CD14-positive monocyte (primary cell): ENCODE results near the gene NPC2. TPM values are rescaled to one million over a fixed set of nuclear protein-coding genes. Genes with fewer than 3 reads are reported as not detected.

Experiments used
- DNase-seq, 3 donors: peaks; one replicate each; pipeline ENCODE4 v3.0.0-alpha.2; 2011 to 2022
- H2AFZ ChIP-seq: 2 replicates; pipeline ENCODE4 v1.6.0; 2012; ENCODE audit warnings: mild to moderate bottlenecking, low read depth, low read length, inconsistent platforms; ENCODE audit not compliant: insufficient read depth, poor library complexity, severe bottlenecking
- H3K27ac ChIP-seq, 2 donors: 1 replicate in 1 of 2; 2 replicates in 1 of 2; pipeline ENCODE4 v1.5.1; 2012 to 2013; ENCODE audit warnings: low read length in 2 of 2, control low read depth in 1 of 2, inconsistent platforms in 1 of 2, low read depth in 1 of 2, mild to moderate bottlenecking in 1 of 2
- H3K27me3 ChIP-seq, 2 donors: one replicate each; pipeline versions ENCODE4 v1.6.0 to v1.6.1; 2011 to 2013; ENCODE audit warnings: low read length in 2 of 2; ENCODE audit not compliant: control insufficient read depth in 2 of 2, insufficient read depth in 2 of 2
- H3K36me3 ChIP-seq, 2 donors: replicated peaks in 1 of 2; 1 replicate in 1 of 2; 2 replicates in 1 of 2; pipeline versions ENCODE4 v1.5.1 to v1.6.1; 2012 to 2013; ENCODE audit warnings: low read length in 2 of 2, control low read depth in 1 of 2, inconsistent platforms in 1 of 2, mild to moderate bottlenecking in 1 of 2; ENCODE audit not compliant: insufficient read depth in 2 of 2, control insufficient read depth in 1 of 2
- H3K4me1 ChIP-seq, 2 donors: 1 replicate in 1 of 2; 2 replicates in 1 of 2; pipeline versions ENCODE4 v1.5.1 to v1.6.1; 2012 to 2013; ENCODE audit warnings: low read length in 2 of 2, control low read depth in 1 of 2, inconsistent platforms in 1 of 2, mild to moderate bottlenecking in 1 of 2, moderate library complexity in 1 of 2; ENCODE audit not compliant: insufficient read depth in 2 of 2, control insufficient read depth in 1 of 2
- H3K4me2 ChIP-seq: replicated peaks from 2 replicates; pipeline ENCODE3; 2012; ENCODE audit warnings: low read length, moderate library complexity, mild to moderate bottlenecking; ENCODE audit not compliant: poor library complexity, severe bottlenecking; ENCODE audit errors: extremely low read depth
- H3K4me3 ChIP-seq, 3 experiments: fragments of 200-600 bp in 1 of 3; sonication (generic) in 1 of 3; replicated peaks in 1 of 3; 1 replicate in 2 of 3; 2 replicates in 1 of 3; pipeline ENCODE4 v1.5.1; 2011 to 2013; ENCODE audit warnings: low read length in 3 of 3, mild to moderate bottlenecking in 3 of 3, control low read depth in 2 of 3, low read depth in 2 of 3, inconsistent platforms in 1 of 3, moderate library complexity in 1 of 3
- H3K79me2 ChIP-seq: 2 replicates; pipeline ENCODE4 v1.6.0; 2012; ENCODE audit warnings: mild to moderate bottlenecking, control low read depth, inconsistent platforms, low read length, moderate library complexity; ENCODE audit not compliant: insufficient read depth
- H3K9ac ChIP-seq: 2 replicates; pipeline ENCODE4 v1.6.0; 2017; ENCODE audit warnings: low read length, mild to moderate bottlenecking; ENCODE audit not compliant: insufficient read depth, poor library complexity, severe bottlenecking
- H3K9me3 ChIP-seq, 2 donors: replicated peaks in 1 of 2; 1 replicate in 1 of 2; 2 replicates in 1 of 2; pipeline versions ENCODE4 v1.5.1 to v1.6.1; 2012 to 2013; ENCODE audit warnings: low read length in 2 of 2, control low read depth in 1 of 2; ENCODE audit not compliant: control insufficient read depth in 1 of 2, insufficient read depth in 1 of 2
- H4K20me1 ChIP-seq: 2 replicates; pipeline ENCODE4 v1.6.0; 2012; ENCODE audit warnings: mild to moderate bottlenecking, low read length, control low read depth, moderate library complexity; ENCODE audit not compliant: insufficient read depth
- H3K27ac Mint-ChIP-seq, 7 donors: one replicate each; pipeline ENCODE4 v1.8.0; 2020; ENCODE audit warnings: mild to moderate bottlenecking in 7 of 7, mixed read lengths in 7 of 7, moderate library complexity in 6 of 7, inconsistent platforms in 2 of 7
- H3K27me3 Mint-ChIP-seq, 3 donors: one replicate each; pipeline ENCODE4 v1.8.0; 2021 to 2022; ENCODE audit warnings: low read depth in 3 of 3, mild to moderate bottlenecking in 3 of 3, mixed read lengths in 3 of 3, moderate library complexity in 3 of 3, inconsistent platforms in 1 of 3
- H3K36me3 Mint-ChIP-seq, 2 donors: one replicate each; pipeline ENCODE4 v1.8.0; 2020; ENCODE audit warnings: mixed read lengths in 2 of 2, inconsistent platforms in 1 of 2, mild to moderate bottlenecking in 1 of 2
- H3K4me1 Mint-ChIP-seq: one replicate; pipeline ENCODE4 v1.8.0; 2020; ENCODE audit warnings: mild to moderate bottlenecking, mixed read lengths
- H3K4me3 Mint-ChIP-seq, 2 donors: one replicate each; pipeline ENCODE4 v1.8.0; 2020; ENCODE audit warnings: mild to moderate bottlenecking in 2 of 2, mixed read lengths in 2 of 2, moderate library complexity in 1 of 2
- H3K9me3 Mint-ChIP-seq, 7 donors: one replicate each; pipeline ENCODE4 v1.8.0; 2020 to 2022; ENCODE audit warnings: mixed read lengths in 7 of 7, mild to moderate bottlenecking in 6 of 7, moderate library complexity in 6 of 7, inconsistent platforms in 2 of 7
- WGBS: methylation state at CpG from one replicate; pipeline ENCODE4 v1.1.5; 2013; ENCODE audit warnings: missing lambda C conversion rate; ENCODE audit not compliant: insufficient coverage; 5-methylcytosine and 5-hydroxymethylcytosine counted together
- intact Hi-C, 2 donors: fragments of 100-400 bp; cut with micrococcal nuclease; formaldehyde crosslinking; loops; one replicate each; pipeline versions ENCODE4 v1.15.0 to v1.15.1; 2023
- polyA minus RNA-seq: library from RNA; depleted of rRNA, polyadenylated mRNA; stranded (reverse); fragments of >200 nt; gene quantifications from 2 replicates; pipeline ENCODE4 v1.2.3, GENCODE V29; 2012
- polyA plus RNA-seq, 3 donors: library from polyadenylated mRNA; depleted of rRNA in 1 of 3; unstranded in 2 of 3; stranded (reverse) in 1 of 3; fragments of 300-500 nt in 2 of 3; fragments of >200 nt in 1 of 3; fragmentation: Illumina TruSeq in 2 of 3; gene quantifications; 1 replicate in 2 of 3; 2 replicates in 1 of 3; pipeline ENCODE4 v1.2.3, GENCODE V29; 2012 to 2021
- total RNA-seq, 12 experiments: library from RNA in 1 of 12; stranded (reverse) in 1 of 12; fragments of 120-200 nt in 1 of 12; gene quantifications; one replicate each; pipeline ENCODE4 v1.2.4 and lab custom pipeline; 2013 to 2026; ENCODE audit warnings: mixed read lengths in 6 of 12, inconsistent platforms in 1 of 12
- TF ChIP-seq, protein P1 (sequence below): fragments of 200-600 bp; IDR thresholded peaks from one replicate; pipeline ENCODE4 v1.8.0; 2022; ENCODE audit warnings: antibody characterized with exemption, mild to moderate bottlenecking

The NPC2 gene
- 581 TPM for total RNA-seq (2013)
- polyA plus RNA-seq: 1,000 to 10,000 TPM in 1 of 3 donors, 100 to 1,000 TPM in 2; 675 to 1,159 (median 772) TPM
- polyA minus RNA-seq: 177 and 476 TPM in 2 replicates
- total RNA-seq (lab: John Stamatoyannopoulos, UW): 47.8 to 170 (median 134) reads per million in 11 experiments

GRCh38 chr14:74492776-74493342 lies at the start of gene NPC2:
NPC2 (minus strand) TSS chr14:74493305; CDS start chr14:74493274, 31 bp downstream.
- Mint-ChIP-seq H3K27me3 (peaks cover 0 to 1% (median 0%) of the 10 kb centered on the region in 3 donors), H3K36me3 (peaks cover 6 to 16% of the 10 kb centered on the region in 2 donors), H3K4me3 (peak within 1 kb of the TSS; percentile 84 to 92), H3K4me1 (peaks cover 45% of the 10 kb centered on the region), H3K9me3 (no peaks in the 10 kb centered on the region), H3K27ac (peak within 1 kb of the TSS in 6 of 7 donors; percentile 87 to 94 (median 92))
- Histone ChIP-seq H3K9ac (peak within 1 kb of the TSS; percentile 98), H3K9me3 (no peaks in the 10 kb centered on the region), H3K4me3 (peak within 1 kb of the TSS; percentile 75 to 97 (median 86)), H3K4me1 (peaks cover 57 to 64% of the 10 kb centered on the region in 2 donors), H3K36me3 (no peaks in the 10 kb centered on the region), H2AFZ (peak within 1 kb of the TSS; percentile 91), H3K79me2 (peaks cover 58% of the 10 kb centered on the region), H3K27me3 (no peaks in the 10 kb centered on the region), H3K4me2 (peak within 1 kb of the TSS; percentile 92), H4K20me1 (peaks cover 50% of the 10 kb centered on the region), H3K27ac (peak within 1 kb of the TSS; percentile 90 to 98)
- 0% methylated on average over 33 of the region's 35 CpGs for WGBS
- DNase-seq: peak in 1 of 3 donors; percentile 45
- TF ChIP-seq, protein P1, sequence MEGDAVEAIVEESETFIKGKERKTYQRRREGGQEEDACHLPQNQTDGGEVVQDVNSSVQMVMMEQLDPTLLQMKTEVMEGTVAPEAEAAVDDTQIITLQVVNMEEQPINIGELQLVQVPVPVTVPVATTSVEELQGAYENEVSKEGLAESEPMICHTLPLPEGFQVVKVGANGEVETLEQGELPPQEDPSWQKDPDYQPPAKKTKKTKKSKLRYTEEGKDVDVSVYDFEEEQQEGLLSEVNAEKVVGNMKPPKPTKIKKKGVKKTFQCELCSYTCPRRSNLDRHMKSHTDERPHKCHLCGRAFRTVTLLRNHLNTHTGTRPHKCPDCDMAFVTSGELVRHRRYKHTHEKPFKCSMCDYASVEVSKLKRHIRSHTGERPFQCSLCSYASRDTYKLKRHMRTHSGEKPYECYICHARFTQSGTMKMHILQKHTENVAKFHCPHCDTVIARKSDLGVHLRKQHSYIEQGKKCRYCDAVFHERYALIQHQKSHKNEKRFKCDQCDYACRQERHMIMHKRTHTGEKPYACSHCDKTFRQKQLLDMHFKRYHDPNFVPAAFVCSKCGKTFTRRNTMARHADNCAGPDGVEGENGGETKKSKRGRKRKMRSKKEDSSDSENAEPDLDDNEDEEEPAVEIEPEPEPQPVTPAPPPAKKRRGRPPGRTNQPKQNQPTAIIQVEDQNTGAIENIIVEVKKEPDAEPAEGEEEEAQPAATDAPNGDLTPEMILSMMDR: no peak
- intact Hi-C loops: loop anchor here (2.0 to 5.0 kb wide), 2 partner anchors 124 to 406 kb away; no protein-coding TSS in a partner anchor

GRCh38 chr14:74542056-74542685 lies 49.1 kb upstream of the NPC2 start:
- H3K36me3 Mint-ChIP-seq: no peaks in the 10 kb centered on the region
- Histone ChIP-seq H3K36me3 (no peaks in the 10 kb centered on the region), H3K4me2 (no peak overlapping the region), H4K20me1 (no peaks in the 10 kb centered on the region), H3K9ac (no peak overlapping the region), H2AFZ (no peak overlapping the region), H3K4me3 (no peak overlapping the region), H3K79me2 (no peaks in the 10 kb centered on the region), H3K27ac (no peak overlapping the region), H3K27me3 (no peaks in the 10 kb centered on the region), H3K4me1 (no peaks in the 10 kb centered on the region), H3K9me3 (no peaks in the 10 kb centered on the region)
- no peak for DNase-seq
- no peaks in the 10 kb centered on the region for H3K4me1 Mint-ChIP-seq
- WGBS: 94% methylated on average over 10 of the region's 10 CpGs
- H3K9me3 Mint-ChIP-seq: no peaks in the 10 kb centered on the region
- no peak overlapping the region for H3K27ac Mint-ChIP-seq
- peaks cover 0 to 11% (median 9%) of the 10 kb centered on the region in 3 donors for H3K27me3 Mint-ChIP-seq
- TF ChIP-seq, protein P1: no peak
- intact Hi-C loops: no loop called here
- H3K4me3 Mint-ChIP-seq: no peak overlapping the region
